OCI-LY3 (cell line): Measurements from ENCODE around the gene POLD2.

Experiments
- H2AFZ ChIP-seq: fragments of 200-600, 300-600 bp; shearing (Covaris generic); 2 replicates; pipeline ENCODE4 v1.6.0; 2014; ENCODE audit warnings: antibody characterized with exemption, low read depth, low read length
- H3K27ac ChIP-seq: fragments of 200-600, 300-600 bp; sonication (generic); 2 replicates; pipeline ENCODE4 v1.5.1; 2014; ENCODE audit warnings: mild to moderate bottlenecking, low read length, moderate library complexity, mixed read lengths
- H3K27me3 ChIP-seq: fragments of 200-600, 300-600 bp; sonication (generic); 2 replicates; pipeline ENCODE4 v1.6.1; 2014; ENCODE audit warnings: low read depth, low read length, mixed read lengths
- H3K36me3 ChIP-seq: fragments of 200-600, 300-600 bp; sonication (generic); replicated peaks from 2 replicates; pipeline ENCODE3; 2014; ENCODE audit warnings: low read depth, low read length, mixed read lengths
- H3K4me1 ChIP-seq: fragments of 300-600, 200-600 bp; sonication (generic); 2 replicates; pipeline ENCODE4 v1.6.1; 2014; ENCODE audit warnings: low read length, mixed read lengths
- H3K4me2 ChIP-seq: fragments of 200-600, 300-600 bp; sonication (generic); 2 replicates; pipeline ENCODE4 v1.6.1; 2014; ENCODE audit warnings: low read length, mixed read lengths
- H3K4me3 ChIP-seq: fragments of 300-600, 200-600 bp; sonication (generic); 2 replicates; pipeline ENCODE4 v1.5.1; 2014; ENCODE audit warnings: antibody characterized with exemption, mild to moderate bottlenecking, low read length, moderate library complexity
- H3K79me2 ChIP-seq: fragments of 300-600, 200-600 bp; shearing (Covaris generic); 2 replicates; pipeline ENCODE4 v1.6.1; 2014; ENCODE audit warnings: mild to moderate bottlenecking, low read length, mixed read lengths
- H3K9ac ChIP-seq: fragments of 300-600, 200-600 bp; shearing (Covaris generic); 2 replicates; pipeline ENCODE4 v1.6.0; 2014; ENCODE audit warnings: mild to moderate bottlenecking, low read length, moderate library complexity
- H3K9me3 ChIP-seq: fragments of 200-600, 300-600 bp; shearing (Covaris generic); 2 replicates; pipeline ENCODE4 v1.6.1; 2014; ENCODE audit warnings: low read length, mixed read lengths; ENCODE audit not compliant: insufficient read depth
- H4K20me1 ChIP-seq: fragments of 200-600, 300-600 bp; sonication (generic); 2 replicates; pipeline ENCODE4 v1.6.1; 2016; ENCODE audit warnings: low read length, mixed read lengths; ENCODE audit not compliant: insufficient read depth
- EZH2phosphoT487 ChIP-seq: fragments of 200-600 bp; shearing (Covaris generic); IDR thresholded peaks from 2 replicates; pipeline ENCODE4 v1.6.1; 2018; ENCODE audit warnings: antibody characterized with exemption, mixed run types, low read depth
- TF ChIP-seq, protein P1 (sequence below): fragments of 200-600, 300-600 bp; sonication (generic); IDR thresholded peaks from 2 replicates; pipeline ENCODE4 v1.5.1; 2014; ENCODE audit warnings: antibody characterized with exemption, low read length, low read depth

The POLD2 gene

GRCh38 chr7:44124822-44125202 is 1.5 kb upstream of the POLD2 start:
- Histone ChIP-seq H3K4me2 (no peak overlapping the region), H3K27ac (no peak overlapping the region), H4K20me1 (no peaks in the 10 kb centered on the region), H3K9ac (no peak overlapping the region), H3K4me1 (peaks cover 8% of the 10 kb centered on the region), H3K4me3 (no peak overlapping the region), H3K36me3 (peaks cover 22% of the 10 kb centered on the region), H3K27me3 (no peaks in the 10 kb centered on the region), H3K79me2 (peaks cover 35% of the 10 kb centered on the region), H2AFZ (no peak overlapping the region), H3K9me3 (no peaks in the 10 kb centered on the region)
- TF ChIP-seq EZH2phosphoT487 = no peak
- TF ChIP-seq, protein P1, sequence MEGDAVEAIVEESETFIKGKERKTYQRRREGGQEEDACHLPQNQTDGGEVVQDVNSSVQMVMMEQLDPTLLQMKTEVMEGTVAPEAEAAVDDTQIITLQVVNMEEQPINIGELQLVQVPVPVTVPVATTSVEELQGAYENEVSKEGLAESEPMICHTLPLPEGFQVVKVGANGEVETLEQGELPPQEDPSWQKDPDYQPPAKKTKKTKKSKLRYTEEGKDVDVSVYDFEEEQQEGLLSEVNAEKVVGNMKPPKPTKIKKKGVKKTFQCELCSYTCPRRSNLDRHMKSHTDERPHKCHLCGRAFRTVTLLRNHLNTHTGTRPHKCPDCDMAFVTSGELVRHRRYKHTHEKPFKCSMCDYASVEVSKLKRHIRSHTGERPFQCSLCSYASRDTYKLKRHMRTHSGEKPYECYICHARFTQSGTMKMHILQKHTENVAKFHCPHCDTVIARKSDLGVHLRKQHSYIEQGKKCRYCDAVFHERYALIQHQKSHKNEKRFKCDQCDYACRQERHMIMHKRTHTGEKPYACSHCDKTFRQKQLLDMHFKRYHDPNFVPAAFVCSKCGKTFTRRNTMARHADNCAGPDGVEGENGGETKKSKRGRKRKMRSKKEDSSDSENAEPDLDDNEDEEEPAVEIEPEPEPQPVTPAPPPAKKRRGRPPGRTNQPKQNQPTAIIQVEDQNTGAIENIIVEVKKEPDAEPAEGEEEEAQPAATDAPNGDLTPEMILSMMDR = no peak

- TF ChIP-seq EZH2phosphoT487 = no peak
- TF ChIP-seq, protein P1 = no peak
- H3K9ac ChIP-seq = peak overlapping the region; percentile 65
- peaks cover 38% of the 10 kb centered on the region for H3K36me3 ChIP-seq
- no peaks in the 10 kb centered on the region for H3K27me3 ChIP-seq
- peak overlapping the region; percentile 30 for H3K27ac ChIP-seq
- H3K9me3 ChIP-seq = no peaks in the 10 kb centered on the region
- peak overlapping the region; percentile 92 for H3K4me3 ChIP-seq
- no peak overlapping the region for H2AFZ ChIP-seq
- H3K4me2 ChIP-seq = peak overlapping the region; percentile 95
- 0 out of 2 replicates have a peak, but pooled peaks cover 9% of the 10 kb centered on the region for H4K20me1 ChIP-seq
- peaks cover 8% of the 10 kb centered on the region for H3K4me1 ChIP-seq
- H3K79me2 ChIP-seq = peaks cover 48% of the 10 kb centered on the region
Observed at GRCh38 chr7:44122529-44122928, 819 bp downstream of the POLD2 start.

GRCh38 chr7:44121761-44122420 is 1.5 kb downstream of the POLD2 start:
- no peaks in the 10 kb centered on the region for H3K27me3 ChIP-seq
- H3K4me1 ChIP-seq = peaks cover 8% of the 10 kb centered on the region
- peak overlapping the region; percentile 95 for H3K4me2 ChIP-seq
- H3K9me3 ChIP-seq = no peaks in the 10 kb centered on the region
- H3K4me3 ChIP-seq = peak overlapping the region; percentile 92
- H3K79me2 ChIP-seq = peaks cover 48% of the 10 kb centered on the region
- no peak overlapping the region for H3K27ac ChIP-seq
- 0 out of 2 replicates have a peak, but pooled peaks cover 9% of the 10 kb centered on the region for H4K20me1 ChIP-seq
- no peak for TF ChIP-seq EZH2phosphoT487
- TF ChIP-seq, protein P1 = no peak
- H3K36me3 ChIP-seq = peaks cover 45% of the 10 kb centered on the region
- no peak overlapping the region; the same call in 1 of the 2 replicates for H3K9ac ChIP-seq
- no peak overlapping the region for H2AFZ ChIP-seq

DNA sequence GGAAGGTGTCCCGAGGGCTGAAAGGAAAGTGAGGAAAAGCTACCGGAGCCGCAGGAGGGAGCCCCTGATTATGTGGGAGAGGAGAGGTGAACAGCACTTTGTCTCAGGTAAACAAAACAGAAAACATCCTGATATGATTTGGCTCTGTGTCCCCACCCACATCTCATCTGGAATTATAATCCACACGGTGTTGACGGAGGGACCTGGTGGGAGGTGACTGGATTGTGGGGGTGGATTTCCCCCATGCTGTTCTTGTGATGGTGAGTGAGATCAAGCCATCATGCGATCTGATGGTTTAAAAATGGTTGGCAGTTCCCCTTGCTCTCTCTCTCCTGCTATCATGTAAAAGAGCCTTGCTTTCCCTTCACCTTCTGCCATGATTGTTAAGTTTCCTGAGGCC is 3.0 kb downstream of the POLD2 start:
- no peak overlapping the region for H3K27ac ChIP-seq
- H3K4me1 ChIP-seq = peaks cover 8% of the 10 kb centered on the region
- 0 out of 2 replicates have a peak, but pooled peaks cover 9% of the 10 kb centered on the region for H4K20me1 ChIP-seq
- peaks cover 48% of the 10 kb centered on the region for H3K79me2 ChIP-seq
- TF ChIP-seq EZH2phosphoT487 = no peak
- TF ChIP-seq, protein P1 = no peak
- no peak overlapping the region for H3K4me2 ChIP-seq
- no peak overlapping the region for H3K9ac ChIP-seq
- H2AFZ ChIP-seq = no peak overlapping the region
- H3K9me3 ChIP-seq = no peaks in the 10 kb centered on the region
- no peak overlapping the region for H3K4me3 ChIP-seq
- no peaks in the 10 kb centered on the region for H3K27me3 ChIP-seq
- H3K36me3 ChIP-seq = peaks cover 46% of the 10 kb centered on the region
